ENCODE measurements around the gene CATSPER2.
"Not testable (repeated sequence)": the region's sequence is repeated elsewhere in the genome, so short reads cannot be mapped to it uniquely, and the experiment has no call there.

CATSPER2 gene

DNA sequence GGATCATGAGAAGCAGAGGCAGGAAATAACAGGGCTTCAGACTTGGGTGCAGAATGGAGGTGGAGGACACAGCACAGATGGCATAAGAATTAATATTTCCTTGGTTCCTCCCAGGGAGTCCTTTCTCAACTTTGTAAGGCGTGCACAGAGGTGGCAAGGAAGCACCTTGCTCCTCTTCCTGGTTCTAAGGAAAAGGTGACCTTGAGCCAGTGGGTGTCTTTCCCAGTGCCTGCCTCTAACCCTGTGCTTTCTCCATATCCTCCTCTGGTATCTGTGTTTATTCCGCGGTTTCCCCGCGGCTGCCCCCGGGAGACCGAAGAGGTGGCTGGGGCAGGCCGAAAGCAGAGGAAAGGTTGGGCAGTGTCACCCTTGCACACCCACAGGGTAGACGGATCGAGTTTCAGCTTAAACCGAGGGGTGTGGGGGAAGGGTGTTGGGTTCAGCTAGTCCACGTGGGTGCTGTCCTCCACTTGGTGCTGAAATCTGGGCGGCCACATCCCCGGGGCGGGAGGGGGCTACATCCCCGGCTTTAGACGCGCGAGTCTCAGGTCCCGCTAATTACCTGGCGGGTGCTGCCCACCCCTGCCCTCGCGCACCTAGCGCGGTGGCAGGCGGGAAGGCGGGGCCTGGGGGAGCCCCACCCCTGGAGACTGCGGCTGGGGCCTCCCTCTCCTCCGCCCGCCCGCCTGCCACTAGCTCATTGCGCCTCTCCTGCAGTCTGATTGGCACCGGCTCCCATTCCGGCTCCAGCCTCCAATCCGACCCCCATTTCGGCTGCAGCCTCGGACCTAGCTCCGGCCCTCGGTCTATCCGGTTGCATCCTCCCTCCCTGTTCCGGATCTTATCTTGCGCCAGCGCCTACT is 55.1 kb downstream of the CATSPER2 start, which contains the start of gene CKMT1B:
TSS of gene CKMT1B (plus strand) at position 700 of the 863 bp plus-strand sequence. CDS start 192 bp downstream, outside the sequence.
- not testable (repeated sequence) for DNase-seq (ENCODE audit: low read depth)

DNA sequence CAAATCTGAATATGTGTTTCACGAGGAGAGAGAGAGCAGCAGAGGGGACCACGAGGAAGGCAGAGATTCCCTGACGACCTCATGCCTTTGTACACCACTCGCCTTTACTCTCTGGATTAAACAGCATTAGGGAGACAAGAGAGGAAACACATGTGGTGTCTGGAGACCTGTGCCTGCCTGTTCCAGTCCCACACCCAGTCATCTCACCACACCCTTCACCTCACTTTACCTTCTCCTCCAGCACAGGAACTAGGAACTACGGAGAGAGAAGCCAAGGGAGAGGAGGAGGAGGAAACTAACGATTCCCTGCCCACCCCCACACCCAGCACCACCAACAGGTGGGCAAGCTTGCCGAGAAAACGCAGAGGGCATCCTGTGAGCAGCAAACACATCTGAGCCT is 55.8 kb downstream of the CATSPER2 start:
- not testable (repeated sequence) for DNase-seq (ENCODE audit: low read depth)

DNA sequence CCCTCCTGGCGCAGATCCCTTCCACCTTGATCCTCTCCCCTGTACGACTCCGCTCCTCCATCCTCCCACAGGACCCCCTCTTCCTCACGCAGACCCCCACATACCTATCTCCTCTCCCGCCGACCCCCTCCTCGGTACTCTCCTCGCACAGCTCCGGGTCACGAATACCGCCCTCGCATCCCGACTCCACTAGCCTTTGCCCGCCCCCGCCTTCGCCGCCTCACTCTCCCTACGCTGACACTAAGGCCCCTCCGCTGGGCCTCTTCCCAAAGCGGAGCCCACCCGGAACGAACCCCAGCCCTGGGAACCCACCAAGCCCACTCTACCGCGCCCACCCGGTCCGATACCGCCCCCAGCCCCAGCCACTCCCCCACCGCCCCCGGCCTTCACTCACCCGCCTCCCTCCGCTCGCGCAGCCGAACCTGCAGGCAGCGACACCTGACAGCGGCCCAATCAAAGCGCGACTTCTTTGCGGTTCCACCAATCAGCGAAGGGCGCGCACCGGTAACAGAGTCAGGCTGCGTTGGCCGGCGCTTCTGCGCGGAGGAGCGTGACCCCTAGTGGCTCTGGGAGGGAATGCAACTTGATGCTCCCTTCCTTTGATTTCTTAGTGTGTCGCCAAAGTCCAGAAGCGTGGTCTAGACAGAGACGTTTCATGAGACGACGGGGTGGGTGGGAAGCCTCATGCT is 58.7 kb downstream of the CATSPER2 start, which contains the start of gene PPIP5K1:
TSS of gene PPIP5K1 (minus strand) at position 431 of the 689 bp plus-strand sequence. CDS start 5,704 bp downstream, outside the sequence.
- DNase-seq (ENCODE audit: low read depth): not testable (repeated sequence)
